ENCODE results near the gene GOLGA8H. TPM values are rescaled to one million over a fixed set of nuclear protein-coding genes. Genes with fewer than 3 reads are reported as not detected.
A peak's percentile ranks its signal among the peaks of the same experiment; 100 is the strongest.
"Not testable (repeated sequence)": the region's sequence is repeated elsewhere in the genome, so short reads cannot be mapped to it uniquely, and the experiment has no call there.

Gene GOLGA8H, protein sequence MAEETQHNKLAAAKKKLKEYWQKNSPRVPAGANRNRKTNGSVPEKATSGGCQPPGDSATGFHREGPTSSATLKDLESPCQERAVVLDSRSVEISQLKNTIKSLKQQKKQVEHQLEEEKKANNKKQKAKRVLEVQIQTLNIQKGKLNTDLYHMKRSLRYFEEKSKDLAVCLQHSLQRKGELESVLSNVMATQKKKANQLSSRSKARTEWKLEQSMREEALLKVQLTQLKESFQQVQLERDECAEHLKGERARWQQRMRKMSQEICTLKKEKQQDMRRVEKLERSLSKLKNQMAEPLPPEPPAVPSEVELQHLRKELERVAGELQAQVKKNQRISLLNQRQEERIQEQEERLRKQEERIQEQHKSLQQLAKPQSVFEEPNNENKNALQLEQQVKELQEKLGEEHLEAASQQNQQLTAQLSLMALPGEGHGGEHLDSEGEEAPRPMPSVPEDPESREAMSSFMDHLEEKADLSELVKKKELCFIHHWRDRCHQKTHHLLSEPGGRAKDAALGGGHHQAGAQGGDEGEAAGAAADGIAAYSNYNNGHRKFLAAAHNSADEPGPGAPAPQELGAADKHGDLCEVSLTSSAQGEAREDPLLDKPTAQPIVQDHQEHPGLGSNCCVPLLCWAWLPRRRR
- total RNA-seq (not detected), total RNA-seq (0 to 0.67 (median 0.12) reads per million in 172 experiments)
- 0.08 TPM for polyA plus RNA-seq (2013, experiment 1 of 2)
- 0.20 TPM for polyA plus RNA-seq (2013, experiment 2 of 2)

DNA sequence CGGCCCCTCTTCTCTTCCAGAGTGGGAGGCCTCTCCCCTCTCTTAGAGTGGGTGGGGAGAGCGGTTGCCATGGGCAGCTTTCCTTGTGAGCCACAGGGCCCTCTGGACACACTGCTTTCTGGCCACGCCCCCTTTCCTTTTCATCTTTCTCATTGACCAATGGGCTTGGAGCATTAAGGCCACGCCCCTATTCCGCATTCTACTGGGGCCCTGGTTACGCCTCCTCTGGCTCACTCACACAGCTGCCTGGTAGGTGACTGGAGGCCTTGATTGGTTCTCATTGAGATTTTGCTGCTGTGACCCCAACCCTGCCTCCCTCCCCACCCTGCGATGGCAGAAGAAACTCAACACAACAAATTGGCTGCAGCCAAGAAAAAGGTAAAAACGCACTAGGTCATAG is at the start of gene GOLGA8H:
Gene GOLGA8H, plus strand, starts transcription at position 233 of the 400 bp plus-strand sequence. Its CDS starts 98 bp downstream, at position 331.
- intact Hi-C loops (cut with DNase I, micrococcal nuclease); POLR2A ChIA-PET; H3K9me3 ChIP-seq (ENCODE audit: control insufficient read depth in 1 of 2, insufficient read depth in 1 of 2, low read length in 2 of 2); H3K4me1 Mint-ChIP-seq (ENCODE audit: low read depth); H3K4me3 ChIP-seq (ENCODE audit: low read length); H3K27ac Mint-ChIP-seq; H3K36me3 ChIP-seq (ENCODE audit: insufficient read depth, low read length); H3K27ac ChIP-seq (ENCODE audit: low read depth in 1 of 2, low read length in 2 of 2); H3K36me3 Mint-ChIP-seq (ENCODE audit: low read depth); H3K9me3 Mint-ChIP-seq; CTCF ChIA-PET; H3K27me3 Mint-ChIP-seq; ATAC-seq (ENCODE audit: poor library complexity); H3K4me1 ChIP-seq (ENCODE audit: insufficient read depth, low read length); H3K27me3 ChIP-seq (ENCODE audit: control insufficient read depth in 1 of 2, insufficient read depth in 2 of 2, low read length in 2 of 2); H3K4me3 Mint-ChIP-seq: not testable (repeated sequence)
- peak in 1 of 14 experiments; percentile 0 for DNase-seq

DNA sequence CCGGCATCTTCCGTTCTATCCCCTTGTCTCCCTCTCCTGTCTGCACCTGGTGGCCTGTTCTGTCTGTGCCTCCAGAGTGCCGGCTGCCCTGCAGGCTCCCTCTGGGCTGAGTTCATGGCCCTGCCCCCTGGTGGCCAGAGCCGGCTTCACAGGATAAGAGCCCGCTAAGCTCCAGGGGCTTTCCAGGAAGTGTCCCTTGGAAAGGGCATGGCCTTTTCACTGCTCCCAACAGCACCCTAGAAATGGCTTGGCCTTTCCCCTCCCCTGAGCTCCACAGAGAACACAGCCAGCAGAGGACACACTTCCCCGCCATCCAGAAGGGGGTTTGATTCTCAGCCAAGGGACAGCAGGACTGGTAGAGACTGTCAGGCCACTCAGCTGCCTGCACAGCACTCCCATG is 36.9 kb upstream of the GOLGA8H start:
- H3K27ac Mint-ChIP-seq; H3K4me1 ChIP-seq (ENCODE audit: insufficient read depth, low read length); H3K27me3 Mint-ChIP-seq; H3K27me3 ChIP-seq (ENCODE audit: control insufficient read depth in 1 of 2, insufficient read depth in 2 of 2, low read length in 2 of 2); H3K36me3 Mint-ChIP-seq (ENCODE audit: low read depth); CTCF ChIA-PET; H3K9me3 Mint-ChIP-seq; H3K36me3 ChIP-seq (ENCODE audit: insufficient read depth, low read length); H3K9me3 ChIP-seq (ENCODE audit: control insufficient read depth in 1 of 2, insufficient read depth in 1 of 2, low read length in 2 of 2); H3K4me3 ChIP-seq (ENCODE audit: low read length); H3K4me1 Mint-ChIP-seq (ENCODE audit: low read depth); H3K4me3 Mint-ChIP-seq; H3K27ac ChIP-seq (ENCODE audit: low read depth in 1 of 2, low read length in 2 of 2); intact Hi-C loops (cut with DNase I, micrococcal nuclease); POLR2A ChIA-PET: not testable (repeated sequence)
- DNase-seq: peak in 1 of 14 experiments; percentile 0
- peak; percentile 52 for ATAC-seq (ENCODE audit: poor library complexity)

DNA sequence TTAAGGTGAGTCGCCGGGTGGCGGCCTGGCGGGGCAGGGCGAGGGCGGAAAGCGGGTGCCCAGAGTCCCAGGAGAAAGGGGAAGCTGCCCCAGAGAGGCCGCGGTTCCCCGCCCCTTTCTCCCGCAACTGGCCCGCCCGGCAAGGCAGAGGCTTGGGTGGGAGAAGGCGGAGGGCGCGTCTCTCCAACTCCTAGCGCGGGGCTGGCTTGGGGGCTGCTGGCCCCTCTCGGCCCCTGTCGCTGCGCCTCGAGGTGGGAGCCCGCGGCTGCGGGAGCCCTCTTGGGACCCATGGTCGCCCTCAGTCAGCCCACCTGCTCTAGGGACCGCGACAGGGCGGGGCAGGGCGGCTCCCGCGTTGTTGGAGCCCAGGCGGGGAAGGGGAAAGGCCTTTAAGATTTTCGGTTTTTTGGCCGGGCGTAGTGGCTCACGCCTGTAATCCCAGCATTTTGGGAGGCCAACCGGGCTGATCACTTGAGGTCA is 30.8 kb upstream of the GOLGA8H start:
- POLR2A ChIA-PET; intact Hi-C loops (cut with DNase I, micrococcal nuclease); H3K36me3 Mint-ChIP-seq (ENCODE audit: low read depth): not testable (repeated sequence)

DNA sequence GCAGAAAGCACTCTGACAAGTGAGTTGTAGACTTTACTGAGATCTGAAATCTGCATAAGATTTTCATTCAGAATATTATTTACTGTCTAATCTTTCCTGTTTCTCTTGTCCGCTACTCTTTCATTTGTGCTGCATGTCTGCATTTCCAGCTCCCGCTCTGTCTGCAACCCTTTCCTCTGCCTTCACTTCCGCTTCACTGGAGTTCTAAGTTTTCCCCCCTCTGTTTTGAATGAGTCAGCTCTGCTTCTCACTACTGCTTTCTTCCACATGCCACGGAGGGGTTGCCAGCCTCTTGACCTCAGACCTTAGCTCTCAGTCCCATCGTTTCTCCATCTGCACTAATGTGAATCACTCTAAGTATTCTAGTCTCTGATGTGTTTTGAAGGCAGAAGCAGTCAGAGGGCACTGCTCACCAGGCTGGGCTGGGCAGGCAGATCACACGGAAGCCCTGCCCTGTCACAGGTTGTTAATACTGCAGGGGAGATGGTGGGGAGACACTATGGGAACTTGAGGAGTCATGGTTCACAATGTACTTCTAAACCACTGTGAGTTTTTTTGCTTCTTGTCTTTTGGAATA is 24.3 kb upstream of the GOLGA8H start:
- H3K36me3 ChIP-seq (ENCODE audit: insufficient read depth, low read length); DNase-seq; H3K4me3 Mint-ChIP-seq; H3K27me3 ChIP-seq (ENCODE audit: control insufficient read depth in 1 of 2, insufficient read depth in 2 of 2, low read length in 2 of 2); H3K27ac ChIP-seq (ENCODE audit: low read depth in 1 of 2, low read length in 2 of 2); H3K36me3 Mint-ChIP-seq (ENCODE audit: low read depth); ATAC-seq (ENCODE audit: poor library complexity); H3K27ac Mint-ChIP-seq; H3K27me3 Mint-ChIP-seq; intact Hi-C loops (cut with DNase I, micrococcal nuclease); POLR2A ChIA-PET; H3K9me3 Mint-ChIP-seq; H3K4me1 Mint-ChIP-seq (ENCODE audit: low read depth); H3K9me3 ChIP-seq (ENCODE audit: control insufficient read depth in 1 of 2, insufficient read depth in 1 of 2, low read length in 2 of 2); H3K4me3 ChIP-seq (ENCODE audit: low read length); CTCF ChIA-PET; H3K4me1 ChIP-seq (ENCODE audit: insufficient read depth, low read length): not testable (repeated sequence)

More for the DNA sequence above, 30.8 kb upstream of the GOLGA8H start:
- H3K27ac ChIP-seq (ENCODE audit: low read depth in 1 of 2, low read length in 2 of 2); H3K4me1 Mint-ChIP-seq (ENCODE audit: low read depth); H3K36me3 ChIP-seq (ENCODE audit: insufficient read depth, low read length); H3K4me3 ChIP-seq (ENCODE audit: low read length); DNase-seq; H3K9me3 Mint-ChIP-seq; H3K27me3 Mint-ChIP-seq; H3K27ac Mint-ChIP-seq; CTCF ChIA-PET; H3K4me3 Mint-ChIP-seq; H3K4me1 ChIP-seq (ENCODE audit: insufficient read depth, low read length); ATAC-seq (ENCODE audit: poor library complexity); H3K27me3 ChIP-seq (ENCODE audit: control insufficient read depth in 1 of 2, insufficient read depth in 2 of 2, low read length in 2 of 2); H3K9me3 ChIP-seq (ENCODE audit: control insufficient read depth in 1 of 2, insufficient read depth in 1 of 2, low read length in 2 of 2): not testable (repeated sequence)

DNA sequence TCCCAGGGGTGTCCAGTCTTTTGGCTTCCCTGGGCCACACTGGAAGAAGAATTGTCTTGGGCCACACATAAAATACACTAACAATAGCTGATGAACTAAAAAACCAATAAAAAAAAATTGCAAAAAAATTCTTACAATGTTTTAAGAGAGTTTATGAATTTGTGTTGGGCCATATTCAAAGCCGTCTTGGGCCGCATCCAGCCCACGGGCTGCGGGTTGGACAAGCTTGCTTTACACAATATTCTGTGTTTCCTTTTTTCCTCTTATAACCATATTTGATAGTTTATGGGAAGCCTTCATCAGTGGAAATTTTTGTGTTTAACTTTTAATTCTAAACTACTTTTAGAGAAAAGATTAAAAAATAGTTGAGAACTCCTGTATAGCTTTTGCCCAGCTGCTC is 23.1 kb upstream of the GOLGA8H start:
- H3K9me3 ChIP-seq (ENCODE audit: control insufficient read depth in 1 of 2, insufficient read depth in 1 of 2, low read length in 2 of 2); H3K27ac Mint-ChIP-seq; H3K4me1 Mint-ChIP-seq (ENCODE audit: low read depth); H3K36me3 Mint-ChIP-seq (ENCODE audit: low read depth); H3K4me3 Mint-ChIP-seq; POLR2A ChIA-PET; H3K36me3 ChIP-seq (ENCODE audit: insufficient read depth, low read length); H3K27me3 Mint-ChIP-seq; H3K27me3 ChIP-seq (ENCODE audit: control insufficient read depth in 1 of 2, insufficient read depth in 2 of 2, low read length in 2 of 2); H3K9me3 Mint-ChIP-seq; H3K4me3 ChIP-seq (ENCODE audit: low read length); H3K4me1 ChIP-seq (ENCODE audit: insufficient read depth, low read length); intact Hi-C loops (cut with DNase I, micrococcal nuclease); DNase-seq; CTCF ChIA-PET; ATAC-seq (ENCODE audit: poor library complexity); H3K27ac ChIP-seq (ENCODE audit: low read depth in 1 of 2, low read length in 2 of 2): not testable (repeated sequence)

Measured in CD4-positive, alpha-beta T cell (primary cell).